ENCODE measurements around the gene TEX48.

DNA sequence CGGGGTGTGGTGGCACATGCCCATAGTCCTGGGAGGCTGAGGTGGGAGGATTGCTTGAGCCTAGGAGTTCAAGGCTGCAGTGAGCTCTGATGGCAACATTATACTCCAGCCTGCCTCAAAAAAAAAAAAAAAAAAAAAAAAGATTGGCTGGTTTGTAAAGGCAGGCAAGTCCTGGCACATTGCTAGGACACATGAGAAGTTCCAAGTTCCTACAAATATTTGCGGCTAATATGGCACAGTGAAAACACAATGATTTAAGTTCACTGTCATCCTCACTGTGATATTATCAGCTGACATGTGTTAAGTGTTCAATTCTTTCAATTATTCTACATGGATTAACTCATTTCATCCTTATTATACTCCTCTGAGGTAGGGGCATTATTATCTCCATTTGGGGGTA lies 50.8 kb downstream of the TEX48 start:
- TF ChIP-seq, protein P1, sequence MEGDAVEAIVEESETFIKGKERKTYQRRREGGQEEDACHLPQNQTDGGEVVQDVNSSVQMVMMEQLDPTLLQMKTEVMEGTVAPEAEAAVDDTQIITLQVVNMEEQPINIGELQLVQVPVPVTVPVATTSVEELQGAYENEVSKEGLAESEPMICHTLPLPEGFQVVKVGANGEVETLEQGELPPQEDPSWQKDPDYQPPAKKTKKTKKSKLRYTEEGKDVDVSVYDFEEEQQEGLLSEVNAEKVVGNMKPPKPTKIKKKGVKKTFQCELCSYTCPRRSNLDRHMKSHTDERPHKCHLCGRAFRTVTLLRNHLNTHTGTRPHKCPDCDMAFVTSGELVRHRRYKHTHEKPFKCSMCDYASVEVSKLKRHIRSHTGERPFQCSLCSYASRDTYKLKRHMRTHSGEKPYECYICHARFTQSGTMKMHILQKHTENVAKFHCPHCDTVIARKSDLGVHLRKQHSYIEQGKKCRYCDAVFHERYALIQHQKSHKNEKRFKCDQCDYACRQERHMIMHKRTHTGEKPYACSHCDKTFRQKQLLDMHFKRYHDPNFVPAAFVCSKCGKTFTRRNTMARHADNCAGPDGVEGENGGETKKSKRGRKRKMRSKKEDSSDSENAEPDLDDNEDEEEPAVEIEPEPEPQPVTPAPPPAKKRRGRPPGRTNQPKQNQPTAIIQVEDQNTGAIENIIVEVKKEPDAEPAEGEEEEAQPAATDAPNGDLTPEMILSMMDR (IDR thresholded peaks at IDR 0.05) = no peak
- TF ChIP-seq, protein P2, sequence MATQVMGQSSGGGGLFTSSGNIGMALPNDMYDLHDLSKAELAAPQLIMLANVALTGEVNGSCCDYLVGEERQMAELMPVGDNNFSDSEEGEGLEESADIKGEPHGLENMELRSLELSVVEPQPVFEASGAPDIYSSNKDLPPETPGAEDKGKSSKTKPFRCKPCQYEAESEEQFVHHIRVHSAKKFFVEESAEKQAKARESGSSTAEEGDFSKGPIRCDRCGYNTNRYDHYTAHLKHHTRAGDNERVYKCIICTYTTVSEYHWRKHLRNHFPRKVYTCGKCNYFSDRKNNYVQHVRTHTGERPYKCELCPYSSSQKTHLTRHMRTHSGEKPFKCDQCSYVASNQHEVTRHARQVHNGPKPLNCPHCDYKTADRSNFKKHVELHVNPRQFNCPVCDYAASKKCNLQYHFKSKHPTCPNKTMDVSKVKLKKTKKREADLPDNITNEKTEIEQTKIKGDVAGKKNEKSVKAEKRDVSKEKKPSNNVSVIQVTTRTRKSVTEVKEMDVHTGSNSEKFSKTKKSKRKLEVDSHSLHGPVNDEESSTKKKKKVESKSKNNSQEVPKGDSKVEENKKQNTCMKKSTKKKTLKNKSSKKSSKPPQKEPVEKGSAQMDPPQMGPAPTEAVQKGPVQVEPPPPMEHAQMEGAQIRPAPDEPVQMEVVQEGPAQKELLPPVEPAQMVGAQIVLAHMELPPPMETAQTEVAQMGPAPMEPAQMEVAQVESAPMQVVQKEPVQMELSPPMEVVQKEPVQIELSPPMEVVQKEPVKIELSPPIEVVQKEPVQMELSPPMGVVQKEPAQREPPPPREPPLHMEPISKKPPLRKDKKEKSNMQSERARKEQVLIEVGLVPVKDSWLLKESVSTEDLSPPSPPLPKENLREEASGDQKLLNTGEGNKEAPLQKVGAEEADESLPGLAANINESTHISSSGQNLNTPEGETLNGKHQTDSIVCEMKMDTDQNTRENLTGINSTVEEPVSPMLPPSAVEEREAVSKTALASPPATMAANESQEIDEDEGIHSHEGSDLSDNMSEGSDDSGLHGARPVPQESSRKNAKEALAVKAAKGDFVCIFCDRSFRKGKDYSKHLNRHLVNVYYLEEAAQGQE (IDR thresholded peaks at IDR 0.05; ENCODE audit: insufficient read depth in 1 of 2, low read depth in 2 of 2, low read length in 1 of 2) = no peak
